LNCAP (cell line): ENCODE data around the gene ABCA5.

Experiments
- TF ChIP-seq, protein P1 (sequence below): fragments of 450-650 bp; IDR thresholded peaks from 2 replicates; pipeline ENCODE4 v1.5.1; 2017; ENCODE audit warnings: mild to moderate bottlenecking

Gene ABCA5, protein sequence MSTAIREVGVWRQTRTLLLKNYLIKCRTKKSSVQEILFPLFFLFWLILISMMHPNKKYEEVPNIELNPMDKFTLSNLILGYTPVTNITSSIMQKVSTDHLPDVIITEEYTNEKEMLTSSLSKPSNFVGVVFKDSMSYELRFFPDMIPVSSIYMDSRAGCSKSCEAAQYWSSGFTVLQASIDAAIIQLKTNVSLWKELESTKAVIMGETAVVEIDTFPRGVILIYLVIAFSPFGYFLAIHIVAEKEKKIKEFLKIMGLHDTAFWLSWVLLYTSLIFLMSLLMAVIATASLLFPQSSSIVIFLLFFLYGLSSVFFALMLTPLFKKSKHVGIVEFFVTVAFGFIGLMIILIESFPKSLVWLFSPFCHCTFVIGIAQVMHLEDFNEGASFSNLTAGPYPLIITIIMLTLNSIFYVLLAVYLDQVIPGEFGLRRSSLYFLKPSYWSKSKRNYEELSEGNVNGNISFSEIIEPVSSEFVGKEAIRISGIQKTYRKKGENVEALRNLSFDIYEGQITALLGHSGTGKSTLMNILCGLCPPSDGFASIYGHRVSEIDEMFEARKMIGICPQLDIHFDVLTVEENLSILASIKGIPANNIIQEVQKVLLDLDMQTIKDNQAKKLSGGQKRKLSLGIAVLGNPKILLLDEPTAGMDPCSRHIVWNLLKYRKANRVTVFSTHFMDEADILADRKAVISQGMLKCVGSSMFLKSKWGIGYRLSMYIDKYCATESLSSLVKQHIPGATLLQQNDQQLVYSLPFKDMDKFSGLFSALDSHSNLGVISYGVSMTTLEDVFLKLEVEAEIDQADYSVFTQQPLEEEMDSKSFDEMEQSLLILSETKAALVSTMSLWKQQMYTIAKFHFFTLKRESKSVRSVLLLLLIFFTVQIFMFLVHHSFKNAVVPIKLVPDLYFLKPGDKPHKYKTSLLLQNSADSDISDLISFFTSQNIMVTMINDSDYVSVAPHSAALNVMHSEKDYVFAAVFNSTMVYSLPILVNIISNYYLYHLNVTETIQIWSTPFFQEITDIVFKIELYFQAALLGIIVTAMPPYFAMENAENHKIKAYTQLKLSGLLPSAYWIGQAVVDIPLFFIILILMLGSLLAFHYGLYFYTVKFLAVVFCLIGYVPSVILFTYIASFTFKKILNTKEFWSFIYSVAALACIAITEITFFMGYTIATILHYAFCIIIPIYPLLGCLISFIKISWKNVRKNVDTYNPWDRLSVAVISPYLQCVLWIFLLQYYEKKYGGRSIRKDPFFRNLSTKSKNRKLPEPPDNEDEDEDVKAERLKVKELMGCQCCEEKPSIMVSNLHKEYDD (N-terminal part only)

DNA sequence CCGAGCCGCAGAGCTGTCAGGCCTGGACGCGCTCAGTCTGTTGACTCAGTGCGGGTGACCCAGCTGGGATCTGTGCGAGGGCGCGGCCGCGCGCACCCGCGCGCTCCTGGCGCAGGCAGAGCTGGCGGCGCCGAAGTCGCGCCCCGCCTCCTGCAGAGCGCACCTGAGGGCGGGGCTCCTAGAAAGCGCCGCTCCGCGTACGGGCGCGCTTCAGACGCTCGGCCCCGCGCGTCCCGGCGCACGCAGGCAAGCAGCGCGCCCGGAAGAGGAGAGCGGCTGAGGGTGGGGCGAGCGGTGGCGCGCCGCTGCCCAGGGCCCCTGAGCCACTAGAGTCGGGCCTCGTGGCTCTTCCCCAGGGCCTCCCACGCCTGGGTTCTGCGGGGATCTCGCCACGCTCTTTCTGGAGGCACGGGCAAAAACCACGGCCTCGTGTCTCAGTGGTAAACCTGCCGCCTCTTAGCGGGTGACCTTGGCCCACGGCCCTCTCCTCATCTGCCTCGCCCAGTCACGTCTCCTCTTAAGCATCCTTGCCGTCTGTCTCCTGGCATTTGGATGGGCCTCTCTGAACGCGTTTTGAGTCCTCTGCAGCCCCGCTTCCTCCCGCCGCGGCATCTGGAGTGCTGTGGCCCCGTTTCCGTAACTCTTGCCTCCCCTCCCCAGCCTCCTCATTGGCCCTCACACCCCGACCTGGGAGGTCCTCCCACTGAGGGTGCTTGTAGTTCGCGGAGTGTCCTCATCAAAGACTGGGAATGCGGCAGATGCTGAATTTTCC is at the start of gene ABCA5:
ABCA5 (minus strand) TSS at position 74 of the 772 bp plus-strand sequence. CDS start 12,718 bp downstream, outside the sequence.
- TF ChIP-seq, protein P1, sequence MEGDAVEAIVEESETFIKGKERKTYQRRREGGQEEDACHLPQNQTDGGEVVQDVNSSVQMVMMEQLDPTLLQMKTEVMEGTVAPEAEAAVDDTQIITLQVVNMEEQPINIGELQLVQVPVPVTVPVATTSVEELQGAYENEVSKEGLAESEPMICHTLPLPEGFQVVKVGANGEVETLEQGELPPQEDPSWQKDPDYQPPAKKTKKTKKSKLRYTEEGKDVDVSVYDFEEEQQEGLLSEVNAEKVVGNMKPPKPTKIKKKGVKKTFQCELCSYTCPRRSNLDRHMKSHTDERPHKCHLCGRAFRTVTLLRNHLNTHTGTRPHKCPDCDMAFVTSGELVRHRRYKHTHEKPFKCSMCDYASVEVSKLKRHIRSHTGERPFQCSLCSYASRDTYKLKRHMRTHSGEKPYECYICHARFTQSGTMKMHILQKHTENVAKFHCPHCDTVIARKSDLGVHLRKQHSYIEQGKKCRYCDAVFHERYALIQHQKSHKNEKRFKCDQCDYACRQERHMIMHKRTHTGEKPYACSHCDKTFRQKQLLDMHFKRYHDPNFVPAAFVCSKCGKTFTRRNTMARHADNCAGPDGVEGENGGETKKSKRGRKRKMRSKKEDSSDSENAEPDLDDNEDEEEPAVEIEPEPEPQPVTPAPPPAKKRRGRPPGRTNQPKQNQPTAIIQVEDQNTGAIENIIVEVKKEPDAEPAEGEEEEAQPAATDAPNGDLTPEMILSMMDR = no peak

DNA sequence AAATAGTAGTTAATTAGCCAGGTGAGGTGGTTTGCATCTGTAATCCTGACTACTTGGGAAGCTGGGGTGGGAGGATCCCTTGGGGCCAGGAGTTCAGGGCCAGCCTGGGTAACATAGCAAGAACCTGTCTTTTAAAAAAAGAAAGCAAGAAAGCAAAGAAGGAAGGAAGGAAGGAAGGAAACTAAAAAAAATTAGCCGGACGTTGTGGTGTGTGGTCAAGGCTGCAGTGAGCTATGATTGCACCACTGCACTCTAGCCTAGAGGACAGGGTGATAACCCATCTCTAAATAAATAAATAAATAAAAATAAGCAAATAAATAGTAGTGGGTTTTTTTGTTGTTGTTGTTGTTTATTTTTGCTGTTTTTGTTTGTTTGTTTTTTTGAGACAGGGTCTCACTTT is 48.3 kb upstream of the ABCA5 start:
- TF ChIP-seq, protein P1 = no peak

DNA sequence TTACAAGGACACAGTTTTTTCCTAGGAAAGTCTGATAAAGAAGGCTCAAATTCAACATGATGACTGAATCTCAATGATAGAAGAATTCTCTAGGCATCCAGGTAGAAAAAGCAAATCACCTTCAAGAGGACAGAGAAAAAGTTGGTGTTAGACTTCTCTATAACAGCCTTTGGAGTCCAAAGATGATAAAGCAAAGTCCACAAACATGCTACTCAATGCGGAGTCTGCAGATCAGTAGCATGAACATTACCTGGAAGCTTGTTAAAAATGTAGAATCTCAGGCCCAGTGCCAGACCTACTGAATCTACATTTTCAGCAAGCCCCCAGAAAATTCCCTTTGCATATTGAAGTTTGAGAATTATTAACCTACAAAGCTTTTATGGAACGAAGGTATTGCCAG is 46.1 kb upstream of the ABCA5 start:
- TF ChIP-seq, protein P1 = no peak

DNA sequence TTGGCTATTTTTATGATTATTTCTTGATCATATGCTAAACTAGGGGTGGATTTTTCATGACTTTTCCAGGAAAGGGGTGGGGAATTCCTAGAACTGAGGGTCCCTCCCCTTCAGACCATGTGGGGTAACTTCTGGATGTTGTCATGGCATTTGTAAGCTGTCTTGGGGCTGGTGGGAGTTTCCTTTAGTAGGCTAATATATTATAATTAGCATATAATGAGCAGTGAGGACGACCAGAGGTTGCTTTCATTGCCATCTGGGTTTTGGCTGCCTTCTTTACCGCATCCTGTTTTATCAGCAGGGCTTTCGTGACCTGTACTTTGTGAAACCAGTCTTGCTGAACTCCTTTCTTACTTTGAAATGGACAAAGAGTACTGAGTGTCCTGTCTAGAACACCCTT is 40.4 kb upstream of the ABCA5 start:
- TF ChIP-seq, protein P1 = no peak

DNA sequence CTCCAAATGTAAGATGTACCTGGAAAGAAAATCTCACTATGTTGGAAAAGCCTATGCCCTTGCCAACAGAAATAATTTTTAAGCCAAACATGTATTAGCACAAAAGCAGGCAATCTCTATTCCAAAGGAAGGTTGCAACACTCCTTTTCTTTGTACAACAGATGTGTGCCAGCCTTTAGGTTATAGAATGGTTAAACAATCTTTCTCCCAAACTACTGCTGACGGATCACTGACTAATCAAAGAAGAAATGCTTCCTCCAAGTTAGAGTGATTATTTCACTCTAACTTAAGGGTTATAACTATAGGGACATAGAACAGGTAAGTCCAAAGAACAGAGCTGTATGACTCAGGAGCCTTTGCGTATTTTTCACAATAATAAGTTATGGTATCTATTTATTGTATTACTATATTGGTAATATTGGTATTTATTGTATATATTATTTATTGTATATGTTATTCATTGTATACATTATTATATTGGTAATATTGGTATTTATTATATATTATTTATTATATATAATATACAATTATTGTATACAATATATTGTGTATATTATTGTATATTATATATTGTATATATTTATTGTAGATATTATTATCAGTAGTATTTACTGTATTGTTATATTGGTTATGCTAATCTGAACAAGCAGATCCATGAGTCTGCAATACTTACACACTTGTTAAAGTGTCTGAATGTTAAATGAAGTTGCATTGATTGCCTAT is 36.7 kb upstream of the ABCA5 start:
- TF ChIP-seq, protein P1 = no peak

DNA sequence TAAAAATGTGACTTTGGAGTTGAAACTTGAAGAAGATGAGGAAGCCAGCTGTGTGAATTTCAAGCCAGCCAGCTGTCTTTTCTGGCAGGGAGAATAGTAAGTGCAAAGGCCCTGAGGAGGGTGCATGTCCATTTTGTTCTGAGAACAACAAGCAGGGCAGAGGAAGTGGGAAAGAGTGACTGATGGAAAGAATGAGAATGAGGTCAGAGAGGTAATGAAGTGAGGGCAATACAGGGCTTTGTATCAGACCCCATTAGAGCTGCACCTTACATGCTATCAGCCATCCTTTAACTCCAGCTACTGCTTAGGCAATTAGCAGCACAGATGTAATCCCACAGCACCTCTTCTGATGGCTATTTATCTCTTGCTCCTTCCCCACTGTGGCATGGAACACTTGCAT is 34.2 kb upstream of the ABCA5 start:
- TF ChIP-seq, protein P1 = no peak
